MM.1S (cell line): ENCODE results near the gene WAC.
"Not testable (repeated sequence)": the region's sequence is repeated elsewhere in the genome, so short reads cannot be mapped to it uniquely, and the experiment has no call there.

Source experiments
- DNase-seq: peaks from one replicate; pipeline ENCODE4 v3.0.0-alpha.2; 2015
- H2AFZ ChIP-seq: fragments of 300-600 bp; sonication (generic); 2 replicates; pipeline ENCODE4 v1.6.0; 2016; ENCODE audit warnings: antibody characterized with exemption, low read length
- H3F3A ChIP-seq: fragments of 300-600 bp; sonication (generic); 2 replicates; pipeline ENCODE4 v1.6.1; 2016; ENCODE audit warnings: mild to moderate bottlenecking, antibody characterized with exemption, low read length, moderate library complexity, mixed read lengths; ENCODE audit not compliant: insufficient read depth
- H3K27ac ChIP-seq: fragments of 300-600 bp; sonication (generic); 2 replicates; pipeline ENCODE4 v1.5.1; 2016; ENCODE audit warnings: mild to moderate bottlenecking, low read length
- H3K27me3 ChIP-seq: fragments of 300-600 bp; sonication (generic); replicated peaks from 2 replicates; pipeline ENCODE4 v1.6.0; 2016; ENCODE audit warnings: low read length; ENCODE audit not compliant: insufficient read depth
- H3K36me3 ChIP-seq: fragments of 300-600 bp; sonication (generic); replicated peaks from 2 replicates; pipeline ENCODE4 v1.6.1; 2016; ENCODE audit warnings: mild to moderate bottlenecking, low read length, mixed read lengths; ENCODE audit not compliant: insufficient read depth
- H3K4me1 ChIP-seq: fragments of 300-600 bp; sonication (generic); 2 replicates; pipeline ENCODE4 v1.6.1; 2016; ENCODE audit warnings: low read length, mixed read lengths
- H3K4me2 ChIP-seq: fragments of 300-600 bp; sonication (generic); 2 replicates; pipeline ENCODE4 v1.6.0; 2016; ENCODE audit warnings: low read depth, low read length
- H3K4me3 ChIP-seq: fragments of 300-600 bp; sonication (generic); 2 replicates; pipeline ENCODE4 v1.5.1; 2016; ENCODE audit warnings: low read length, mixed read lengths
- H3K79me2 ChIP-seq: fragments of 300-600 bp; sonication (generic); 2 replicates; pipeline ENCODE4 v1.6.1; 2016; ENCODE audit warnings: mixed run types, low read length, mixed read lengths
- H3K9ac ChIP-seq: fragments of 300-600 bp; sonication (generic); 2 replicates; pipeline ENCODE4 v1.6.1; 2016; ENCODE audit warnings: low read length, mixed read lengths
- H3K9me2 ChIP-seq: fragments of 300-600 bp; sonication (generic); replicated peaks from 2 replicates; pipeline ENCODE4 v1.6.1; 2016; ENCODE audit warnings: mild to moderate bottlenecking, low read length, mixed read lengths; ENCODE audit not compliant: insufficient read depth
- H3K9me3 ChIP-seq: fragments of 300-600 bp; sonication (generic); replicated peaks from 2 replicates; pipeline ENCODE4 v1.6.1; 2016; ENCODE audit warnings: mild to moderate bottlenecking, low read length, mixed read lengths; ENCODE audit not compliant: insufficient read depth
- H4K20me1 ChIP-seq: fragments of 300-600 bp; sonication (generic); 2 replicates; pipeline ENCODE4 v1.6.1; 2016; ENCODE audit warnings: mild to moderate bottlenecking, low read length, moderate library complexity, mixed read lengths; ENCODE audit not compliant: insufficient read depth
- EZH2 ChIP-seq: fragments of 300-600 bp; sonication (generic); optimal IDR thresholded peaks from 2 replicates; pipeline ENCODE3; 2017; ENCODE audit warnings: low read depth, mild to moderate bottlenecking, antibody characterized with exemption, low read length, mixed read lengths
- EZH2phosphoT487 ChIP-seq: fragments of 300-600 bp; sonication (generic); IDR thresholded peaks from 2 replicates; pipeline ENCODE4 v1.6.1; 2018; ENCODE audit warnings: antibody characterized with exemption, low read length
- TF ChIP-seq, protein P1 (sequence below): fragments of 300-600 bp; sonication (generic); IDR thresholded peaks from 2 replicates; pipeline ENCODE4 v1.5.1; 2016; ENCODE audit warnings: antibody characterized with exemption, low read length, mixed read lengths

The WAC gene

DNA sequence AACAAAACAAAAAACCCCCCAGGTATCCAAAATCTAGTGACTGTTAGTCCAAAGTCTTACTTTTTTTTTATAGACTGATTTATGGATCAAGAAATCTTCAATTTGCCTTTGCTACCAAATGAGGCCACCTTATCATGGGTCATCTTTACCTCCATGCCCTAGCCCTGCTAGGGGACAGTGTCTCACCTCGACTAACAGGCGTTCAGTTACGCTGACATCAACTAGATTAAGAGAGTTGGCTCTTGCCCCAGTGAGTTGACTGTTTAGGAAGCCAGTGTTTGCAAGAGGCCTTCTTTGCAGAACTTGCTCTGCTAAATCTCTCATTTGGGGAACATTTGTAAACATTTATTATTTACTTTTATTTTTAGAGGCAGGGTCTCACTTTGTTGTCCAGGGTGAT is 36.9 kb upstream of the WAC start:
- H3K9me2 ChIP-seq = no peaks in the 10 kb centered on the region
- no peak overlapping the region for H3K9ac ChIP-seq
- H3K27me3 ChIP-seq = no peaks in the 10 kb centered on the region
- H3K4me1 ChIP-seq = no peaks in the 10 kb centered on the region
- H3K27ac ChIP-seq = no peak overlapping the region
- H2AFZ ChIP-seq = no peak overlapping the region
- no peaks in the 10 kb centered on the region for H3F3A ChIP-seq
- H3K9me3 ChIP-seq = no peaks in the 10 kb centered on the region
- no peak overlapping the region for H3K4me3 ChIP-seq
- no peaks in the 10 kb centered on the region for H4K20me1 ChIP-seq
- no peak for DNase-seq
- no peaks in the 10 kb centered on the region for H3K79me2 ChIP-seq
- TF ChIP-seq EZH2phosphoT487 (no peak), EZH2 (no peak)
- TF ChIP-seq, protein P1, sequence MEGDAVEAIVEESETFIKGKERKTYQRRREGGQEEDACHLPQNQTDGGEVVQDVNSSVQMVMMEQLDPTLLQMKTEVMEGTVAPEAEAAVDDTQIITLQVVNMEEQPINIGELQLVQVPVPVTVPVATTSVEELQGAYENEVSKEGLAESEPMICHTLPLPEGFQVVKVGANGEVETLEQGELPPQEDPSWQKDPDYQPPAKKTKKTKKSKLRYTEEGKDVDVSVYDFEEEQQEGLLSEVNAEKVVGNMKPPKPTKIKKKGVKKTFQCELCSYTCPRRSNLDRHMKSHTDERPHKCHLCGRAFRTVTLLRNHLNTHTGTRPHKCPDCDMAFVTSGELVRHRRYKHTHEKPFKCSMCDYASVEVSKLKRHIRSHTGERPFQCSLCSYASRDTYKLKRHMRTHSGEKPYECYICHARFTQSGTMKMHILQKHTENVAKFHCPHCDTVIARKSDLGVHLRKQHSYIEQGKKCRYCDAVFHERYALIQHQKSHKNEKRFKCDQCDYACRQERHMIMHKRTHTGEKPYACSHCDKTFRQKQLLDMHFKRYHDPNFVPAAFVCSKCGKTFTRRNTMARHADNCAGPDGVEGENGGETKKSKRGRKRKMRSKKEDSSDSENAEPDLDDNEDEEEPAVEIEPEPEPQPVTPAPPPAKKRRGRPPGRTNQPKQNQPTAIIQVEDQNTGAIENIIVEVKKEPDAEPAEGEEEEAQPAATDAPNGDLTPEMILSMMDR = no peak
- no peaks in the 10 kb centered on the region for H3K36me3 ChIP-seq
- no peak overlapping the region for H3K4me2 ChIP-seq

DNA sequence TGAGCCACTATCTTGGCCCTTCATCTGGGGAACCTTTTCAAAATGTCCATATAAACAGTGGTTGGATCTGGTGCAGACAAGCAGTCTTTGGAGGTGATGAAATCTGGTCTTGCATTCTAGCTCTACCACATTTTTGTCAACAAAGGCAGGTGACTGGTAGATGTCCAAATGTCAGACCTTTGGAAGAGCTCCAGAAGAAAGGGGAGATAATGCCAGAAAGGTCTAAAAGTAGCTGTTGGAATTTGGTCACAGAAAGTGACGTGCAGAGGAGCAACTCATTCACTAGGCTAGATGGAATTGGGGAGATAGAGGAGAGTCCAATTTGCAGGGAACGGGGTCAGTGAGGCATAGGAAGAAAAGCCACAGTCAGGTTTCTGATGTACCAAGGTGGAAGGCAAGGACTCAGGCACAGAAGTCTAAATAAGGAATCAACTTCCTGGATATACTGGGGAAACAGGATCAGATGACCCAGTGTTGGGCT is 36.4 kb upstream of the WAC start:
- H2AFZ ChIP-seq = no peak overlapping the region

DNA sequence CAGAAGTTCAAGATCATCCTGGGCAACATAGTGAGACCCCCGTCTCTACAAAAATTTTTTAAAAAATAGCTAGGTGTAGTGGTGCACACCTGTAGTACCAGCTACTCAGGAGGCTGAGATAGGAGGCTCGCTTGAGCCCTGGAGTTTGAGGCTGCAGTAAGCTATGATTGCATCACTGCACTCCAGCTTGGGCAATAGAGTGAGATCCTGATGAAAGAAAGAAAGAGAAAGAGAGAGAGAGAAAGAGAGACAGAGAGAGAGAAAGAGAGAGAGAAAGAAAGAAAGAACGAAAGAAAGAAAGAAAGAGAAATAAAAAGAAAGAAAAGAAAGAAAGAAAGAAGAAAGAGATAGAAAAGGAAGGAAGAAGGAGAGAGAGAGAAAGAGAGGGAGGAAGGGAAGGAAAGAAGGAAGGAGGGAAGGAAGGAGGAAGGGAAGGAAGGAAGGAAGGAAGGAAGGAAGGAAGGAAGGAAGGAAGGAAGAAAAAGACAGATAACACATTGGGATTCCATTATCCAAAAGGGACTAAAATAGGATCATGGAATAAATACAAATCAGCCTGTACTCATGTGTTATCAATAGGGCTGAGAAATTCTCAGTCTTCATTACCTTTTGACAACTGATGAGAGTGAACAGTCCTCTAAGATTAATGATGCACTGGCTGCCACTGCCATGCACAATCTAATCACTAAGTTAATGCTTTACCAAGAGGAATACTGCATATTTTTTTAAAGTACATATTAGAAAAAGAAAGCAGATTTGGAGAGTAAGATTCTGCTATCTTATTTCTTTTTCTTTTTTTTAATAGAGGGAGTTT is 35.4 kb upstream of the WAC start:
- no peak overlapping the region for H3K4me3 ChIP-seq
- H3K27ac ChIP-seq = no peak overlapping the region
- H3F3A ChIP-seq = no peaks in the 10 kb centered on the region
- no peak overlapping the region for H2AFZ ChIP-seq
- no peaks in the 10 kb centered on the region for H3K79me2 ChIP-seq
- H3K4me2 ChIP-seq = no peak overlapping the region
- no peaks in the 10 kb centered on the region for H4K20me1 ChIP-seq
- H3K27me3 ChIP-seq = no peaks in the 10 kb centered on the region
- no peaks in the 10 kb centered on the region for H3K4me1 ChIP-seq
- no peak overlapping the region for H3K9ac ChIP-seq
- no peaks in the 10 kb centered on the region for H3K36me3 ChIP-seq
- DNase-seq = no peak
- TF ChIP-seq EZH2phosphoT487 (no peak), EZH2 (no peak)
- TF ChIP-seq, protein P1 = no peak
- no peaks in the 10 kb centered on the region for H3K9me2 ChIP-seq
- no peaks in the 10 kb centered on the region for H3K9me3 ChIP-seq

More for the DNA sequence above, 36.4 kb upstream of the WAC start:
- no peak for TF ChIP-seq EZH2
- TF ChIP-seq, protein P1 = no peak
- TF ChIP-seq EZH2phosphoT487 = no peak
- DNase-seq = no peak
- no peak overlapping the region for H3K27ac ChIP-seq
- no peak overlapping the region for H3K9ac ChIP-seq
- no peaks in the 10 kb centered on the region for H4K20me1 ChIP-seq
- no peaks in the 10 kb centered on the region for H3F3A ChIP-seq
- no peaks in the 10 kb centered on the region for H3K79me2 ChIP-seq
- H3K36me3 ChIP-seq = no peaks in the 10 kb centered on the region
- no peaks in the 10 kb centered on the region for H3K4me1 ChIP-seq
- H3K4me2 ChIP-seq = no peak overlapping the region
- H3K4me3 ChIP-seq = no peak overlapping the region
- no peaks in the 10 kb centered on the region for H3K9me2 ChIP-seq
- no peaks in the 10 kb centered on the region for H3K27me3 ChIP-seq
- no peaks in the 10 kb centered on the region for H3K9me3 ChIP-seq

DNA sequence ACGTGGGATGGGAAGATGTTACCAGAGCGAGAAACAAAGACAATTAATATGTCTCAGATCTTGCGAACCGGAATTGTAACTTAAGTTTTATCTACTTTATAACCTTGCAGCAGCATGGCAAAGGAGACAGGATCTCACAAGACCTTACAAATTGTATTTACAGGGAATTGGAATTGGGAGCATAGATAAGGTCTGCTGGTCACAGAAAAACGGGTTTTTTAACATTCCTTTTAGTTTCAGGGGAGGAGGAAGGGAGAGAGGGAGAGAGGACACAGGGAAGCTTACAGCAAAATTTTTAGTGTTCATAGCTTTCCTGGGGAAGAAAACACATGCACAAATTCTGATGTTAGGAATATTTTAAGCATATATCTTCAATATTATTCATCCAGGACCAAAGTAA is 32.7 kb upstream of the WAC start:
- DNase-seq, H3F3A ChIP-seq, H3K9ac ChIP-seq, H4K20me1 ChIP-seq, H3K4me3 ChIP-seq, H3K79me2 ChIP-seq, H3K27ac ChIP-seq, H3K36me3 ChIP-seq, H2AFZ ChIP-seq, H3K27me3 ChIP-seq, H3K9me3 ChIP-seq, H3K4me1 ChIP-seq, H3K4me2 ChIP-seq, H3K9me2 ChIP-seq: not testable (repeated sequence)
